ENCODE measurements around the gene PLCB3.

The PLCB3 gene

DNA sequence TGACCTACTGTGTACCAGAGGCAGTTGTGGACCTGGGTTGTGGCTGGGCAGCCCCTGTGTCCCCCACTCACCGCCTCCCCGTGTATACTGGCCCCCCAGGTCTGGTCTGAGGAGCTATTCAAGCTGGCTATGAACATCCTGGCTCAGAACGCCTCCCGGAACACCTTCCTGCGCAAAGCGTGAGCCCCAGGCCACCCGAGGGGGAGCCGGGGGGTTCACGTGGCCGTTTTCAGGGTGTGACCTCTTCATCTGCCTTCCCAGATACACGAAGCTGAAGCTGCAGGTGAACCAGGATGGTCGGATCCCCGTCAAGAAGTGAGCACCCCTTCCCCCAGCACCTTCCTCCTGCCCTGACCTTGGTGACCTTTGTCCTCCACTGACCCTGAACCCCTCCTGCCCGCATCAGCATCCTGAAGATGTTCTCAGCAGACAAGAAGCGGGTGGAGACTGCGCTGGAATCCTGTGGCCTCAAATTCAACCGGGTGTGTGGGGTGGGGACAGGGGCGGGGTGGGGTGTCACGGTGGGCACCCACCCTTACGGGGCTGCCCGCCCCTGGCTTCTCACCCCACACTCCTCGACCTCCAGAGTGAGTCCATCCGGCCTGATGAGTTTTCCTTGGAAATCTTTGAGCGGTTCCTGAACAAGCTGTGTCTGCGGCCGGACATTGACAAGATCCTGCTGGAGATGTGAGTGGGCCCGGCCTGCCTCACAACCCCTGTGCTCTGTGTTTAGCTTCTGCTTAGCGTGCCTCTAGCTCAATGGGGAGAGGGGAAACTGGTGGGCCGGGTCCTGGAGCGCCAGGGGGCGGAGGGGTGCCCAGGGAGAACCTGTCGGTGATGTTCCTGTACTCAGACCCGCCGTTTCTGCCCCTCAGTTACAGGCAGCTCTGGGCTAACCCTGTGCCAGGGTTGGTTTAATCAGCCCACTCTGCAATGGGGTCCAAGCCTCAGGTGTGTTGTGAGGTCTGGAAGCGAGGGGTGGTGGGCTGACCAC lies 4.1 kb downstream of the PLCB3 start:
- peaks cover 21% of the 10 kb centered on the region for H3K4me1 ChIP-seq (ENCODE audit: insufficient read depth, low read length, severe bottlenecking)
- H3K27ac ChIP-seq (ENCODE audit: low read depth, low read length, poor library complexity, severe bottlenecking), result no peak overlapping the region
- no peaks in the 10 kb centered on the region for H3K9me2 ChIP-seq (ENCODE audit: low read depth, low read length)
- H4K20me1 ChIP-seq (ENCODE audit: insufficient read depth, low read length), result no peaks in the 10 kb centered on the region
- peaks cover 30% of the 10 kb centered on the region; the same call in 1 of the 2 replicates for H3K36me3 ChIP-seq (ENCODE audit: insufficient read depth, low read length)
- no peak overlapping the region for H3K9ac ChIP-seq (ENCODE audit: low read length)
- no peaks in the 10 kb centered on the region for H3K9me3 ChIP-seq (ENCODE audit: low read length)
- no peak overlapping the region for H3K4me2 ChIP-seq (ENCODE audit: low read length)
- no peaks in the 10 kb centered on the region for H3F3A ChIP-seq (ENCODE audit: insufficient read depth, low read length)
- H3K27me3 ChIP-seq (ENCODE audit: insufficient read depth, low read length), result no peaks in the 10 kb centered on the region
- no peaks in the 10 kb centered on the region for H3K79me2 ChIP-seq (ENCODE audit: insufficient read depth, low read length)
- no peak overlapping the region for H2AFZ ChIP-seq (ENCODE audit: low read length)
- TF ChIP-seq EZH2 (IDR thresholded peaks at IDR 0.05; ENCODE audit: borderline replicate concordance, low read length), result no peak
- H3K4me3 ChIP-seq (ENCODE audit: low read depth, low read length, poor library complexity, severe bottlenecking), result no peak overlapping the region

DNA sequence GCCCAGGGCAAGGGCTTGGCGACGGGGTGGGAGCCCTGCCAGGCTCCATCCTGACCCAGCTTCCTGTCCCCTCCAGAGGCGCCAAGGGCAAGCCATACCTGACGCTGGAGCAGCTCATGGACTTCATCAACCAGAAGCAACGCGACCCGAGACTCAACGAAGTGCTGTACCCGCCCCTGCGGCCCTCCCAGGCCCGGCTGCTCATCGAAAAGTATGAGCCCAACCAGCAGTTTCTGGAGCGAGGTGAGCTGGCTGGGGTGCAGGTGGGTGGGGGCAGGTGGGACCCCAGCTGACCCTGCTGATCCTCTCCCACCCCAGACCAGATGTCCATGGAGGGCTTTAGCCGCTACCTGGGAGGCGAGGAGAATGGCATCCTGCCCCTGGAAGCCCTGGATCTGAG lies 5.0 kb downstream of the PLCB3 start:
- H3K36me3 ChIP-seq (ENCODE audit: insufficient read depth, low read length), result peaks cover 30% of the 10 kb centered on the region; the same call in 1 of the 2 replicates

DNA sequence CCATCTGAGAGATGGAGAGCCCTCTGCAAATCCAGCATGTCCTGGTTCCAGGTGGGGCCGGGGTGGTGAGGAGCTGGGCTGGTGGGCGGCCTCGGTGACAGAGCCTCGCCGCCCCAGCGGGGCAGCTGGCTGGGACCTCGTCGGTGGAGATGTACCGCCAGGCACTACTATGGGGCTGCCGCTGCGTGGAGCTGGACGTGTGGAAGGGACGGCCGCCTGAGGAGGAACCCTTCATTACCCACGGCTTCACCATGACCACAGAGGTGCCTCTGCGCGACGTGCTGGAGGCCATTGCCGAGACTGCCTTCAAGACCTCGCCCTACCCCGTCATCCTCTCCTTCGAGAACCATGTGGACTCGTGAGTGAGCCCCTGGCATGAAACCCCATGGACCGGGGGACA lies 7.0 kb downstream of the PLCB3 start:
- peaks cover 44% of the 10 kb centered on the region for H3K36me3 ChIP-seq (ENCODE audit: insufficient read depth, low read length)
- TF ChIP-seq EZH2 (IDR thresholded peaks at IDR 0.05; ENCODE audit: borderline replicate concordance, low read length), result no peak
- TF ChIP-seq, protein P1, sequence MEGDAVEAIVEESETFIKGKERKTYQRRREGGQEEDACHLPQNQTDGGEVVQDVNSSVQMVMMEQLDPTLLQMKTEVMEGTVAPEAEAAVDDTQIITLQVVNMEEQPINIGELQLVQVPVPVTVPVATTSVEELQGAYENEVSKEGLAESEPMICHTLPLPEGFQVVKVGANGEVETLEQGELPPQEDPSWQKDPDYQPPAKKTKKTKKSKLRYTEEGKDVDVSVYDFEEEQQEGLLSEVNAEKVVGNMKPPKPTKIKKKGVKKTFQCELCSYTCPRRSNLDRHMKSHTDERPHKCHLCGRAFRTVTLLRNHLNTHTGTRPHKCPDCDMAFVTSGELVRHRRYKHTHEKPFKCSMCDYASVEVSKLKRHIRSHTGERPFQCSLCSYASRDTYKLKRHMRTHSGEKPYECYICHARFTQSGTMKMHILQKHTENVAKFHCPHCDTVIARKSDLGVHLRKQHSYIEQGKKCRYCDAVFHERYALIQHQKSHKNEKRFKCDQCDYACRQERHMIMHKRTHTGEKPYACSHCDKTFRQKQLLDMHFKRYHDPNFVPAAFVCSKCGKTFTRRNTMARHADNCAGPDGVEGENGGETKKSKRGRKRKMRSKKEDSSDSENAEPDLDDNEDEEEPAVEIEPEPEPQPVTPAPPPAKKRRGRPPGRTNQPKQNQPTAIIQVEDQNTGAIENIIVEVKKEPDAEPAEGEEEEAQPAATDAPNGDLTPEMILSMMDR (IDR thresholded peaks at IDR 0.05; ENCODE audit: low read length), result no peak
- no peaks in the 10 kb centered on the region for H3K27me3 ChIP-seq (ENCODE audit: insufficient read depth, low read length)
- no peaks in the 10 kb centered on the region for H3F3A ChIP-seq (ENCODE audit: insufficient read depth, low read length)
- no peak overlapping the region for H3K4me2 ChIP-seq (ENCODE audit: low read length)
- no peak overlapping the region for H3K4me3 ChIP-seq (ENCODE audit: low read depth, low read length, poor library complexity, severe bottlenecking)
- H3K9me2 ChIP-seq (ENCODE audit: low read depth, low read length), result no peaks in the 10 kb centered on the region
- no peaks in the 10 kb centered on the region for H3K4me1 ChIP-seq (ENCODE audit: insufficient read depth, low read length, severe bottlenecking)
- H3K9ac ChIP-seq (ENCODE audit: low read length), result no peak overlapping the region
- no peaks in the 10 kb centered on the region for H3K79me2 ChIP-seq (ENCODE audit: insufficient read depth, low read length)
- H3K9me3 ChIP-seq (ENCODE audit: low read length), result no peaks in the 10 kb centered on the region
- H2AFZ ChIP-seq (ENCODE audit: low read length), result no peak overlapping the region
- no peaks in the 10 kb centered on the region for H4K20me1 ChIP-seq (ENCODE audit: insufficient read depth, low read length)
- no peak overlapping the region for H3K27ac ChIP-seq (ENCODE audit: low read depth, low read length, poor library complexity, severe bottlenecking)

More for the DNA sequence above, 5.0 kb downstream of the PLCB3 start:
- H3K4me2 ChIP-seq (ENCODE audit: low read length), result no peak overlapping the region
- H3K79me2 ChIP-seq (ENCODE audit: insufficient read depth, low read length), result no peaks in the 10 kb centered on the region
- no peaks in the 10 kb centered on the region for H3K9me3 ChIP-seq (ENCODE audit: low read length)
- H3K9ac ChIP-seq (ENCODE audit: low read length), result no peak overlapping the region
- no peak overlapping the region for H2AFZ ChIP-seq (ENCODE audit: low read length)
- no peaks in the 10 kb centered on the region for H3F3A ChIP-seq (ENCODE audit: insufficient read depth, low read length)
- H3K27me3 ChIP-seq (ENCODE audit: insufficient read depth, low read length), result no peaks in the 10 kb centered on the region
- H3K27ac ChIP-seq (ENCODE audit: low read depth, low read length, poor library complexity, severe bottlenecking), result no peak overlapping the region
- no peak for TF ChIP-seq EZH2 (IDR thresholded peaks at IDR 0.05; ENCODE audit: borderline replicate concordance, low read length)
- TF ChIP-seq, protein P1 (IDR thresholded peaks at IDR 0.05; ENCODE audit: low read length), result no peak
- no peaks in the 10 kb centered on the region for H4K20me1 ChIP-seq (ENCODE audit: insufficient read depth, low read length)
- H3K4me1 ChIP-seq (ENCODE audit: insufficient read depth, low read length, severe bottlenecking), result peaks cover 14% of the 10 kb centered on the region
- no peak overlapping the region for H3K4me3 ChIP-seq (ENCODE audit: low read depth, low read length, poor library complexity, severe bottlenecking)
- H3K9me2 ChIP-seq (ENCODE audit: low read depth, low read length), result no peaks in the 10 kb centered on the region

Data from OCI-LY1 (cell line).